IMR-90 (cell line): Measurements from ENCODE around the gene DNAJB12. TPM values are rescaled to one million over a fixed set of nuclear protein-coding genes. Genes with fewer than 3 reads are reported as not detected.

Experiments used
- ATAC-seq: fragments of 200-7000 bp; cut with Tn5 transposase; 2 replicates; pipeline ENCODE4 v1.9.1; 2020; ENCODE audit warnings: low read depth, mild to moderate bottlenecking, moderate library complexity
- BruUV-seq: library from RNA; stranded (reverse); fragments of 400-500 nt; replicated peaks from 2 replicates; lab custom pipeline; 2021; lab: Mats Ljungman, UMichigan
- CTCF ChIA-PET: fragments of 300-600 bp; formaldehyde crosslinking; extraction: SDS; loops from one replicate; lab custom pipeline; 2021; ENCODE audit warnings: antibody characterized with exemption; lab: Yijun Ruan, JAX
- POLR2A ChIA-PET: fragments of 300-600 bp; sonication (Branson Sonifier 250); formaldehyde crosslinking; loops from one replicate; lab custom pipeline; 2022; ENCODE audit warnings: antibody characterized with exemption; ENCODE audit not compliant: unreplicated experiment; lab: Charles Lee
- DNase-seq: peaks from one replicate; pipeline ENCODE4 v3.0.0; 2013
- H2AFZ ChIP-seq: replicated peaks from 2 replicates; pipeline ENCODE3; 2013; ENCODE audit warnings: low read length, mild to moderate bottlenecking; ENCODE audit not compliant: poor library complexity
- H2AK5ac ChIP-seq: 2 replicates; pipeline ENCODE4 v1.6.1; 2013; ENCODE audit warnings: low read depth, low read length, inconsistent platforms
- H2AK9ac ChIP-seq: replicated peaks from 2 replicates; pipeline ENCODE3; 2013; ENCODE audit warnings: mild to moderate bottlenecking, low read depth, low read length, moderate library complexity; ENCODE audit not compliant: poor library complexity
- H2BK120ac ChIP-seq: 2 replicates; pipeline ENCODE4 v1.6.1; 2013; ENCODE audit warnings: low read depth, low read length, inconsistent platforms
- H2BK15ac ChIP-seq: 3 replicates; pipeline ENCODE4 v1.6.1; 2013; ENCODE audit warnings: low read depth, low read length, inconsistent platforms
- H2BK20ac ChIP-seq: 2 replicates; pipeline ENCODE4 v1.6.1; 2013; ENCODE audit warnings: low read depth, mild to moderate bottlenecking, inconsistent platforms, low read length, moderate library complexity
- H2BK5ac ChIP-seq: 2 replicates; pipeline ENCODE4 v1.6.1; 2013; ENCODE audit warnings: mild to moderate bottlenecking, low read depth, low read length, inconsistent platforms; ENCODE audit not compliant: poor library complexity, severe bottlenecking
- H3K14ac ChIP-seq: replicated peaks from 2 replicates; pipeline ENCODE4 v1.6.1; 2013; ENCODE audit warnings: low read depth, low read length, inconsistent platforms
- H3K18ac ChIP-seq: 2 replicates; pipeline ENCODE4 v1.6.1; 2013; ENCODE audit warnings: low read depth, low read length, control low read depth
- H3K23ac ChIP-seq: 2 replicates; pipeline ENCODE4 v1.6.1; 2013; ENCODE audit warnings: low read depth, low read length, inconsistent platforms
- H3K27ac ChIP-seq: 2 replicates; pipeline ENCODE4 v1.5.1; 2013; ENCODE audit warnings: mild to moderate bottlenecking, control low read depth, low read length; ENCODE audit not compliant: insufficient read depth
- H3K27me3 ChIP-seq: 2 replicates; pipeline ENCODE4 v1.6.1; 2013; ENCODE audit warnings: low read length; ENCODE audit not compliant: control insufficient read depth, insufficient read depth
- H3K36me3 ChIP-seq: 2 replicates; pipeline ENCODE4 v1.6.1; 2013; ENCODE audit warnings: low read length, mixed read lengths; ENCODE audit not compliant: control insufficient read depth, insufficient read depth
- H3K4ac ChIP-seq: 2 replicates; pipeline ENCODE4 v1.6.1; 2013; ENCODE audit warnings: low read depth, low read length, inconsistent platforms
- H3K4me1 ChIP-seq: 2 replicates; pipeline ENCODE4 v1.6.1; 2013; ENCODE audit warnings: low read length, mixed read lengths; ENCODE audit not compliant: control insufficient read depth, insufficient read depth
- H3K4me2 ChIP-seq: 2 replicates; pipeline ENCODE4 v1.6.1; 2013; ENCODE audit warnings: low read depth, mild to moderate bottlenecking, control low read depth, low read length, moderate library complexity
- H3K4me3 ChIP-seq: 2 replicates; pipeline ENCODE4 v1.5.1; 2013; ENCODE audit warnings: low read depth, mild to moderate bottlenecking, control low read depth, low read length, moderate library complexity; ENCODE audit not compliant: insufficient read depth
- H3K56ac ChIP-seq: 2 replicates; pipeline ENCODE4 v1.6.1; 2013; ENCODE audit warnings: low read length, inconsistent platforms; ENCODE audit not compliant: insufficient read depth; ENCODE audit errors: extremely low read depth
- H3K79me1 ChIP-seq, 2 experiments: 2 replicates each; pipeline ENCODE4 v1.6.1; 2013; ENCODE audit warnings: low read length in 2 of 2, inconsistent platforms in 1 of 2, low read depth in 1 of 2
- H3K9ac ChIP-seq: 2 replicates; pipeline ENCODE4 v1.6.1; 2013; ENCODE audit warnings: low read depth, low read length, control low read depth
- H3K9me1 ChIP-seq: 2 replicates; pipeline ENCODE4 v1.6.1; 2013; ENCODE audit warnings: low read length, inconsistent platforms; ENCODE audit not compliant: insufficient read depth
- H3K9me3 ChIP-seq: 2 replicates; pipeline ENCODE4 v1.6.1; 2013; ENCODE audit warnings: low read length; ENCODE audit not compliant: control insufficient read depth, insufficient read depth
- H4K20me1 ChIP-seq: 2 replicates; pipeline ENCODE4 v1.6.1; 2013; ENCODE audit warnings: low read length, inconsistent platforms; ENCODE audit not compliant: insufficient read depth
- H4K5ac ChIP-seq: 2 replicates; pipeline ENCODE4 v1.6.1; 2013; ENCODE audit warnings: mild to moderate bottlenecking, low read depth, low read length, control low read depth
- H4K8ac ChIP-seq, 2 experiments: 2 replicates each; pipeline ENCODE4 v1.6.1; 2013; ENCODE audit warnings: low read depth in 2 of 2, low read length in 2 of 2, control low read depth in 1 of 2, inconsistent platforms in 1 of 2
- H4K91ac ChIP-seq: 2 replicates; pipeline ENCODE4 v1.6.1; 2013; ENCODE audit warnings: low read depth, low read length, inconsistent platforms; ENCODE audit not compliant: insufficient read depth
- CEBPB ChIP-seq: IDR thresholded peaks from 2 replicates; pipeline ENCODE4 v1.6.1; 2012; ENCODE audit warnings: low read depth, low read length, improper control_type of control experiment
- FOS ChIP-seq: fragments of 150-350 bp; IDR thresholded peaks from 2 replicates; pipeline ENCODE4 v1.6.1; 2016; ENCODE audit warnings: low read depth, low read length
- MAFK ChIP-seq: IDR thresholded peaks from 2 replicates; pipeline ENCODE4 v1.6.1; 2012; ENCODE audit warnings: low read depth, low read length, improper control_type of control experiment
- MAZ ChIP-seq: IDR thresholded peaks from 2 replicates; pipeline ENCODE4 v1.6.1; 2012; ENCODE audit warnings: low read depth, mild to moderate bottlenecking, low read length, improper control_type of control experiment, moderate library complexity, borderline replicate concordance
- SMC3 ChIP-seq: fragments of 150-350 bp; IDR thresholded peaks from 2 replicates; pipeline ENCODE4 v1.6.1; 2016; ENCODE audit warnings: low read depth, mild to moderate bottlenecking, antibody characterized with exemption, low read length, moderate library complexity
- WGBS, 2 experiments: methylation state at CpG; one replicate each; pipeline versions ENCODE4 v1.1.5 to v1.1.7; 2013; ENCODE audit warnings: missing lambda C conversion rate in 2 of 2; ENCODE audit not compliant: insufficient read length in 1 of 2; ENCODE audit errors: extremely low coverage in 2 of 2; 5-methylcytosine and 5-hydroxymethylcytosine counted together
- dilution Hi-C: fragments of 300-500 bp; cut with HindIII; formaldehyde crosslinking; loops from one replicate; pipeline ENCODE4 v1.14.3; 2018; ENCODE audit warnings: low sequenced_read_pairs; ENCODE audit not compliant: unreplicated experiment
- in situ Hi-C: fragments of 300-500 bp; cut with MboI; formaldehyde crosslinking; loops from 3 replicates; pipeline ENCODE4 v1.14.3; 2019; ENCODE audit warnings: low sequenced_read_pairs, inconsistent platforms, mixed read lengths
- intact Hi-C: fragments of 100-400 bp; cut with micrococcal nuclease; formaldehyde crosslinking; loops from 2 replicates; pipeline ENCODE4 v1.10.0; 2022
- polyA plus RNA-seq, 3 experiments: library from polyadenylated mRNA; depleted of rRNA; stranded (reverse); fragments of >200 nt; gene quantifications; 2 replicates each; pipeline ENCODE4 v1.2.3, GENCODE V29; 2012; ENCODE audit warnings: low replicate concordance in 1 of 3
- total RNA-seq: library from RNA; depleted of rRNA; stranded (reverse); fragments of >200 nt; gene quantifications from 2 replicates; pipeline ENCODE4 v1.2.3, GENCODE V29; 2012

The DNAJB12 gene
- total and polyA plus RNA-seq, 2 of the 4 experiments (the other 2 are of a cell fraction): 18.3 to 24.0 TPM

DNA sequence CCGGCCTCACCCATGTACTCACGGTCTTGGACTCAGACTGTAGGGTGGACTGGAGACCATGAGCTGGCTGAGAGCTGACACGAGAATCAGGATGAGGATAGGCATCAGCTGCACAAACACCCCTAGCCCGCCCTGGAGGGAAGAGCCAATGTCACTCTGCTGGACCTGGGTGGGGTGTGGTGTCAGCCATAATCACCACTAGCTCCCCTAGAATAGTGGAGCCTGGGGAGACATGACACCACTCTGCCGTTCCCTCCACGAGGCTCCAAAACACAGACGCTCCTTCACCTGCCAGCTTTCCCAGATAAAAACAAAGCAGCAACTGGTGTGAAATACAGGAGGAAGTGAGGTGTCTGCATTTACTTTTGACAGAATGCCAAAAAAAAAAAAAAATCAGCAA is 16.5 kb downstream of the DNAJB12 start:
- H3K14ac ChIP-seq: no peak overlapping the region
- H4K8ac ChIP-seq: no peak overlapping the region
- no CpG with 5 or more reads among the region's 7 CpGs for WGBS, 2 experiments
- CTCF ChIA-PET: interaction anchor here (0.6 to 1.0 kb wide), 3 partner anchors 13 to 403 kb away, joined by 3 to 4 read pairs (median 4); no protein-coding TSS in a partner anchor
- no peak overlapping the region for H2AK9ac ChIP-seq
- in situ Hi-C loops: loop anchor here (10.0 kb wide), 3 partner anchors 93 to 283 kb away; no protein-coding TSS in a partner anchor
- no peak overlapping the region for H3K4me3 ChIP-seq
- dilution Hi-C loops: no loop called here
- H3K18ac ChIP-seq: no peak overlapping the region
- peaks cover 0 to 17% of the 10 kb centered on the region in 2 experiments; a peak in 1 of 4 replicates for H3K79me1 ChIP-seq
- no peak for DNase-seq
- no peaks in the 10 kb centered on the region for H3K9me3 ChIP-seq
- peaks cover 11% of the 10 kb centered on the region for H4K20me1 ChIP-seq
- no peak overlapping the region for H4K5ac ChIP-seq
- H2AK5ac ChIP-seq: no peak overlapping the region
- H3K27ac ChIP-seq: no peak overlapping the region
- POLR2A ChIA-PET: interaction anchor here (1.0 kb wide), 1 partner anchor 234 kb away, joined by 3 read pairs; no protein-coding TSS in a partner anchor
- no peak overlapping the region for H2BK20ac ChIP-seq
- intact Hi-C loops: no loop called here
- H3K9ac ChIP-seq: no peak overlapping the region
- ATAC-seq: no peak
- no peak overlapping the region for H3K56ac ChIP-seq
- no peak overlapping the region for H2BK5ac ChIP-seq
- no peaks in the 10 kb centered on the region; the same call in 1 of the 2 replicates for H3K9me1 ChIP-seq
- H3K4me2 ChIP-seq: no peak overlapping the region
- H2BK15ac ChIP-seq: no peak overlapping the region
- H4K91ac ChIP-seq: no peak overlapping the region
- no TSS peak for BruUV-seq
- no peak overlapping the region for H3K23ac ChIP-seq
- H3K36me3 ChIP-seq: peaks cover 58% of the 10 kb centered on the region
- H2BK120ac ChIP-seq: no peak overlapping the region
- peaks cover 16% of the 10 kb centered on the region for H3K4me1 ChIP-seq
- TF ChIP-seq SMC3: no peak
- TF ChIP-seq CEBPB: no peak
- no peak for TF ChIP-seq MAZ
- no peak for TF ChIP-seq MAFK
- no peak for TF ChIP-seq FOS
- H3K4ac ChIP-seq: no peak overlapping the region
- H3K27me3 ChIP-seq: no peaks in the 10 kb centered on the region
- H2AFZ ChIP-seq: no peak overlapping the region
